ENCODE measurements around the gene ZNF227. TPM values are rescaled to one million over a fixed set of nuclear protein-coding genes. Genes with fewer than 3 reads are reported as not detected.

ZNF227 gene
- total RNA-seq, 1 donor from 2014 or later: 18.2 TPM

Other genes starting within 250 kb of the ZNF227 start
- gene ZNF155, start 228.3 kb upstream of the ZNF227 start, total RNA-seq: 6.2 and 6.5 TPM in 2 replicates
- gene ZNF230, start 209.6 kb upstream of the ZNF227 start, total RNA-seq: 2.1 and 2.7 TPM in 2 replicates
- gene ZNF222, start 187.2 kb upstream of the ZNF227 start, total RNA-seq: 4.0 and 5.5 TPM in 2 replicates
- gene ZNF223, start 160.5 kb upstream of the ZNF227 start, total RNA-seq: 3.5 and 4.1 TPM in 2 replicates
- gene ZNF284, start 140.4 kb upstream of the ZNF227 start, total RNA-seq: 3.6 and 3.7 TPM in 2 replicates
- gene ZNF224, start 118.2 kb upstream of the ZNF227 start, total RNA-seq: 24.6 and 25.2 TPM in 2 replicates
- 4.5 and 4.7 TPM in 2 replicates for gene ZNF225, start 99.1 kb upstream of the ZNF227 start, total RNA-seq
- 9.0 and 11.6 TPM in 2 replicates for gene ZNF234, start 71.0 kb upstream of the ZNF227 start, total RNA-seq
- 24.4 and 27.6 TPM in 2 replicates for gene ZNF226, start 47.4 kb upstream of the ZNF227 start, total RNA-seq
- 2.1 and 2.7 TPM in 2 replicates for gene ZNF233, start 47.4 kb downstream of the ZNF227 start, total RNA-seq
- gene ZNF235, start 92.5 kb downstream of the ZNF227 start, total RNA-seq: 4.8 and 6.4 TPM in 2 replicates
- 4.1 and 4.4 TPM in 2 replicates for gene ZNF112, start 144.1 kb downstream of the ZNF227 start, total RNA-seq
- gene ZNF285, start 189.1 kb downstream of the ZNF227 start, total RNA-seq: 2.1 and 2.9 TPM in 2 replicates
- gene ZNF229, start 235.9 kb downstream of the ZNF227 start, total RNA-seq: 9.5 and 9.8 TPM in 2 replicates